Ovary (tissue), 3 donors: ENCODE results near the gene ABCF1.
"Not testable (repeated sequence)": the region's sequence is repeated elsewhere in the genome, so short reads cannot be mapped to it uniquely, and the experiment has no call there.

Source experiments
- CTCF ChIP-seq, 3 donors: fragments of 450-650 bp in 2 of 3; fragments of 200-600 bp in 1 of 3; IDR thresholded peaks; one replicate each; pipeline versions ENCODE4 v1.5.1 to v1.8.0; 2016 to 2022; ENCODE audit warnings: antibody characterized with exemption in 3 of 3, mild to moderate bottlenecking in 1 of 3
- EP300 ChIP-seq: sonication (generic); formaldehyde crosslinking; IDR thresholded peaks from one replicate; pipeline ENCODE4 v1.6.1; 2017; ENCODE audit warnings: antibody characterized with exemption
- POLR2A ChIP-seq: fragments of 450-650 bp; IDR thresholded peaks from one replicate; pipeline ENCODE4 v1.6.1; 2017; ENCODE audit warnings: antibody characterized with exemption, mild to moderate bottlenecking, moderate library complexity
- donor health status: DM: no; HTN: no; CAD: no.

GRCh38 chr6:30521952-30522351 lies 49.3 kb upstream of the ABCF1 start:
- TF ChIP-seq POLR2A; CTCF (IDR thresholded peaks at IDR 0.05); EP300: not testable (repeated sequence)
